ENCODE measurements around the gene SSR2.
"Not testable (repeated sequence)": the region's sequence is repeated elsewhere in the genome, so short reads cannot be mapped to it uniquely, and the experiment has no call there.

SSR2 gene

DNA sequence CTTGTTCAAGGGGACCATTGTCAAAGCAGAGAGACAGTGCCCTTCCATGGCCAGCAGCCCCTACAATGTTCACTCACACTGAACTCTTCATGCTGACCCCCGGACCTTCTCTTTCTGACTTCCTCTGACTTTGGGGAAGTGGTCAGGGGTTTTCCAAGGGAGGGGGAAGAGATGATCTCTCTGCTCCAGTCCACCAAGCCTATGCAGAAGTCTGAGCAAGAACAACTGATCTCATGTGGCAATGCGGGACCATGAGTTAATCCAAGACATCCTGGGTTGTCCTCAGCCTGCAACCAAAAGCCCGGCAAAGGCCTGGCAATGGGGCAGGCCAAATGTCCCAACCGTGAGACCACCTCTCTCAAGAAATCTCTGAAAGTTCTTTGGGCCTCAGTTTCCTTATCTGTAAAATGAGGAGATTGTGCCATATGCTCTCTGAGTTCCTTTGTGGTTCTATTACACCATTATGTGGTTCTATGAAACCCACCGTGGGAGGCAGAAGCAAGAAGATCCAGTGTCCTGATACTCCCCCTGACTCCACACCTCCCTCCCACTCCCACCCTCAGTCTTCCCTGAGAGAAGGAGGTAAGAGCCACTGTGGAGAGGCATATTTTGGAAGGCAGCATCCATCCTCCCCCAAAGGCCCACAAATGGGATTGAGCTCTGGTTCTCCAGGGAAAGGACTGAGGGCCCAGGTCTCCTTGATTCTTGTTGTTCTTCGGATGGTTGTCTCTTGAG lies 30.6 kb downstream of the SSR2 start:
- peak; percentile 39 for DNase-seq

DNA sequence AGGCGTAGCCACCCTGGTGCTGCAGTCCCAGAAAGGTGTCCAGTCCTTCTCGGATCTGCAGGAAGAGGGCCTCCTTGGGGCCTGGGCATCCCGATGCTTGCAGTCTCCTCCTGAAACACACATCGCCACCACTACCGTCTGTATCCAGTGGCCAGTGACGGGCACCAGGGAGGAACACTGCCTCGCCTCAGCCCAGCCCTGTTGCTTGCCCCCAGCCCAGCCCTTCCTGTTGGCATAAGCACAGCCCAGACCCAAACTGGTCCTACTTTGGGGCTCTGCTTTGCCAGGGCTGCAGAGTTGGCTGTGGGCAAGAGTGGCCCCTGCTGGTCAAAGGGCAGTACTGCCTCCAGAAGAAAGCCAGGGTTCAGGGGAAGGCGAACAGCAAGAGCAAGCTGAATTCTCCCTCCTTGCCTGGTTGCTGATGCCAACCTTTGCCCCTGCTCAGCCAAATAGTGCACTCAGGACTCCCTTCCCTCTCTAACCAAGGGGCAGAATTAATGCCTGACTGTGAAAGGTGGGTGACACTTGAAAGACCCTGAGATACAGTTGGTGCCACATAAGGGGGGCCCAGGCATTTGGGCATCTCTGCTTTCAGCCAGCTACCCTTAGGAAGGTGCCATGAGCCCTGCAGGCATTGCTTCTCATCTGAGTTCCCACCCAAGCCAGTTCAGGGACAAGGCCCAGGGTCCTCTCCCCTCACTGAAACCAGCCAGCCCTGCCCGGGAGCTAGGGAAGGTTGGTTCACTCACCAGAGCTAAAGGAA lies 31.3 kb downstream of the SSR2 start:
- DNase-seq, result peak; percentile 87

DNA sequence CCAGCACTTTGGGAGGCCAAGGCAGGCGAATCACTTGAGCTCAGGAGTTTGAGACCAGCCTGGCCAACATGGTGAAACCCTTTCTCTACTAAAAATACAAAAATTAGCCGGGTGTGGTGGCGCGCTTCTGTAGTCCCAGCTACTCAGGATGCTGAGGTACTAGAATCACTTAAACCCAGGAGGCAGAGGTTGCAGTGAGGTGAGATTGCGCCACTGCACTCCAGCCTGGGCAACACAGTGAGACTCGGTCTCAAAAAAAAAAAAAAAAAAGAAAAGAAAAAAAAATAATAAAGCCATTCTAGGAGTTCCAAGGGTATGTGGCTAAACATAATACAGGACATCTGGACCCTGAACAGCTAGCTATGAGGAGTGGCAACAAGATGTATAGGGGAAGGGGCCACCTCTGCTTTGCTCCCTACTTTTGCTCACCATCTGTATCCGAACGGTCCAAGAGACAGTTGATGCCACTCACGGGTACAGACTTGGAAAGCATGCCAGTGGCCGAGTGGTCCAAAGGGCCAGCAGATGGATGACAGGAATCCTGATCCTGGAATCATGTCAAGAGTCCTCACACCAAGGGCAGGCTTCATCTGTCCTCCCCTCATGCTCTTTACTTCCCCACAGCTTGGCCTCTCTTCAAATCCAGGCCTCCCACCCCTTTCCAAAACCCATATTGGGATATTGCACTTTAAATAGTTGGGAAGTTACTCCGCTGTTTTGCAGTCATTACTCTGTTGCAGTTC lies 35.7 kb downstream of the SSR2 start:
- DNase-seq, result not testable (repeated sequence)

DNA sequence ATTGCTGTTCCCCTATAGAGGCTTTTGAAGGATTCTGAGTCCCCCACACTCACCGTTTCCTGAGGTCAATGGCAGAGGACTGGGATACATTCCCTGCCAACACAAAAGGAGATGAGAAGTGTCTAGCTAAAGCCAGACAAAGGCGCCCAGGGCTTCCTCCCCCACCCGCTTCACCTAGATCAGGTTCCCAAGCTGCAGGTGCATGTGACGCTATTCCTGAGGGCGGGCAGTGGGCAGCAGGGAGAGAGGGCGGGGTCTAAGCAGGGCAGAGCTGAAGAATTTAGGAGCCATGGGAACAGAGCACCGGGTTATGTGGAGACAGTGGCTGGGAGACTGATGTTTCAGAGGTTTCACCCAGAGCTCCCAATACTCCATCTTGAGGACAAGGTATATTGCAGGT lies 36.4 kb downstream of the SSR2 start:
- DNase-seq, result no peak

DNA sequence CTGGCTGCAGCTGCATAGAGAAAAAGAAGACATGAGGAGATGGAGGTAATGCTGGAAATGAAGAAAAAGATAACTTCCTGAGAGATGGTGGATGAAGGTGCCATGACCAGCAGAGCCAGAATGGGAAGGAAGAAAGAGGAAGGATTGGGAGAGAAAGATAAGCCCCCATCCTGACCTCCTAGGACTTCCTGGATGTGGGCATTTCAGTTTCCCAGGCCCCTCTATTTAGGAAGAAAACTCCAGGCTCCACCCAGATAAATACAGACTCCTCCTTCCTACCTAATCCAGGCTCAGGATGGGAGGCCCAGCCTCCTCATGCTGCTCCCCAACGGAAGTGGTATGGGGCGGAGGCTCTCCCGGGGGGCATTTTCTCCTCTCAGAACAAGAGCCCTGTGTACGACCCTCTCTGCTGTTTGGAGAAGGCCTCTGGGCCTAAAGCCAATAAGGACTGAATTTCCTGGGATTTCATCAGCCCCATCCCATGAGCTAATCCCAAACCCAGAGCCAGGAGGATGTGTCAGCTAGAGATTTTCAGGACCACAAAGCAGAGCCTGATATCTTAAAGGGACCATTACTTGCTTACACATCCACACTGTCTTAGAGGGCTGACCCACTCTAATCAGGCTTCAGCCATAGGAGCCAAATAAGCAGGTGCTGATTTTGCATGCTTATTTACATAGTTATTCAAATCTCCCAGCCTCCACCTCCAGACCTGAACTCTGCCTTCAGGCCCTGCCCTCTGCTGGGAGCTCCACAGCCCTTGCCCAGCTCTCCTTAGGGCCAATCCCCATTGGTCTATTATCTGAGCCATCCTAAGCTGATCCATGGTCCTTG lies 37.3 kb downstream of the SSR2 start:
- peak; percentile 68 for DNase-seq

DNA sequence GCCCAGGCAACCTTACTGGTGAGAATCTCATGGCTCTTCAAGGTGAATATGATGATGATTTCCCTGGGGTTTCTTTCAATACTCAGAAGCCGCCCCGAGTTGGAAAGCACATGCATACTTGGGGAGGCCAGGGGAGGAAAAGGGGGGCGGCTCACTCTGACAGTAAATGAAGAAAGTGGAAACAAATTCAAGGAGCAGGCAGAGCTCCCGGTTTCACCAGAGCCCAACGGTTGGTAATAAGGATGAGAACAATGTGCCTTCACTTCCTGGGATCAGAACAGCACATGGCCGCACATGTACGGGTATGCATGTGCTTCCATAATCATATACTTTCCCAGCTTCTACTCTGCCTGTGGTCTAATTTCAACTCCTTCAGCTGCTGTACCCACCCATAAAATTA lies 38.6 kb downstream of the SSR2 start:
- DNase-seq, result no peak

DNA sequence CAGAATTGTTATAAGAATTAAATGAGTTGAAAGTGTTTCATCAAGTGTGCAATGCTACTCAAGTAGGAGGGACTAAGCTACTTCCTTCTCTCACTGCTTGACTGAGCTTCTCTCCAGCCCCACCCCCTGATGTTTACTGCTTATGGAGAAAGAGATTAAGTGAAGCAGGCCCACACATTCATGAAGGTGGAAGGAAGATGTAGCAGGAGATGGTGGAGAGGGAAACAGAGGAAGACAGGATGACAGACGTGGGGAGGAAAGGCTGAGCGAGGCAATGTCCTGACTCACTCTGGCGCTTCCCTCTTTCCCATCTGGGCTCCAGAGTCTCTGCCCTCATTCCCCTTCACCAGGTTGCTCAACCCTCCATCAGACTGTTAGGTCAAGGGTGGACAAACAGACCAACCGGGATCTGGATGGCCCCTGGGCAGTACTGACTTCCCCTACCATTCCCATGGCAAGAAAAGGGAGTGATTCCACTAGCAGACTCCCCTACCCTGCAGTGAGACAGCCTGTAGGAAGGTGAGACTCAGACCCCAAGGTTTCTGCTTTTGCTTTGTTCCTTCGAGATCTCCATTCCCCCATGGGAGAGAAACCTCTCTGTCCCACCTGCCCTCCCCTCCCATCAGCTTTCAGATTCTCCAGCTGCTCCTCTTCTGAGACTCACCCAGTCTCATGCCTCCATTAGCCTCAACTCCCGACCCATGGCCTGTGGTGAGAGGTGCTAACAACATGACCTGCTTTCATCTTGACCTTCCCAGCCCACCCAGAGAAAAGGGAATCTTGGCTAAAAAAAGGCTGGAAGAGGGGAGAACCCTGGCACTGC lies 39.3 kb downstream of the SSR2 start:
- DNase-seq, result peak; percentile 84

DNA sequence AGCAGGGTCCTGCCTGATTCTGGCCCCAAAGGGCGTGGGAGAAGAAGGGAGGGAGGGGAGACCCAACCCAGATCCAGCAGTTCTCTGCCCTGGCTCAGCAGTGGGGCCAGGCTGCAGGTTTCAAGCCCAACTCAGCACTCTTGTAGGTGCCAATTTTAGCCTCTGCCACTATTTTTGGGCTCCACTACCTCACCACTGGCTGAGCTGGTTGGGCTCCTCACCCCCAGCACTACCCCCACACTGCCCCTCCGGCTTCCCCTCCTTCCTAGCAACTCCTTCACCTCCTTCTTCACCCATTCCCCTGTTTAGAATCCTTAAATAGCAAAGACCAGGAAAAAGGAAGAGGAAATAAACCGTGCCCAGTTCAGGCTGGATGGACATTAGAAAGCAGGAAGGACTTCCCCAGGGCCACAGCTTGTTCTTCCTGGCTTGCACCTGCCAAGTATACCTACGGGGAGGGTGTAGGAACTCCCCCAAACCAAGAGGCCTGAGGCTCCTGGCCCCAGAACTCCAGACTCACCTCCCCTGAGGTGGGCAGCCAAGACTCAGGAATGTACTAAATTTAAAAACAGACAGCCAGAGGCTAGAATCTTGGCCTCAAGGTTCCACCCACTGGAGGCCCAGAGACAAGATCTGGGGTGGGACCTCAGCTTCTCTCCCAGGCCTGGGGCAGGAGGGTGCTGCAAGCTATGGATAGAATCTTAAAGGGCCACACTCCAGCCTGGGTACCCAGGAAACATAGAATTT lies 41.0 kb downstream of the SSR2 start:
- DNase-seq, result peak; percentile 91

DNA sequence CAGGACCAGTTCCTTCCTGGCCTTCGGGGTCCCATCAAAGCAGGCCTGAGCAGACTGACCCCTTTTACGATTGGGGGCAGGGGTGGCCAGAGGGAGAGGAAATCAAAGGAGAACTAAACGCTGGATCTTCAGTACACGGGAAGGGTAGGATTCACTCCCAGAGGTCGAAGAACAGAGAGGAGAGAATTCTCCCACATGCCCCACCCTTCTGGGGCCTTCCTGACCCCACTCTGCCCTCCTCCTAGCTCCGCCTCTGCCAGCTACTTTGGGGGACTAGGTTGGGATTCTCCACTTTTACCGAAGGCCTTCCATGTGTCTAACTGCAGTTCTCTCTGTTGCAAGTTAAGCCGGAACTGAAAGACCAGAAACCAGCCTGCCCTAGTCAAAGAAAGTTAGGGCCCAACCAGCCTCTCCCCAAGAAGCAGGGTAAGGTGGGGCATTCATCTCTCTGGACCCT lies 41.8 kb downstream of the SSR2 start:
- peak; percentile 60 for DNase-seq

DNA sequence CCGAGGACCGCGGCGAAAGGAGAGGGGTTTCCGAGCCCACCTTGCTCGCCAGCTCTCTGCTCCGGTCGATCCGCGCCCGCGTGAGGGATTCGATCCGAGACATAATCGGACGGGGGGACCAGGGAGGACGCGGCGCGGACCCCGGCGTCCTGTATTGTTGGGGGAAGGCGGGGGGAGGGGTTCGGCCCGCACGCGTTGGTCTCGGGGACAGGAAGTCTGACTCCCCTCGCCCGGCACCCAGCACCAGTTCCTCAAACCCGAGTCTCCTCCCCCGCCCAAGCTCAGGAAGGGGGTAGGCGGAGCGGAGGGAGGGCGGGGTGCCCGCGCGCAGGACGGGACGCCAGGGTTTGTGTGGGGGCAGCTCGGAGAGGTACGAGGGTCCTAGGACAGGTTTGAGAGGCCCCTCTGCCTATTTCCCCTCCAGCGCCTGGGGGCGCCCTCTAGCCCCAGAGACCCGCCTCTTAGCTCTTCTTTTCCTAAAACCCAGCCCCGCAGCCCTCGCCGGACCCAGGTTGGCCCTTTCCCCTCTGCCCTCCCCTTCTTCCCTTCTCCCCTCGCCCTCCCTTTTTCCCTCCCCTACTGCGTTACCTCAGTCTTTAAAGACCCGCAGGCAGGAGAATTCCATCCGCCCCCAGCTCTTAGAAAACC lies 42.3 kb downstream of the SSR2 start, which contains the start of gene ARHGEF2:
Gene ARHGEF2, minus strand, starts transcription at position 223 of the 648 bp plus-strand sequence. Its CDS starts 120 bp downstream, at position 103.
- DNase-seq, result peak; percentile 93

DNA sequence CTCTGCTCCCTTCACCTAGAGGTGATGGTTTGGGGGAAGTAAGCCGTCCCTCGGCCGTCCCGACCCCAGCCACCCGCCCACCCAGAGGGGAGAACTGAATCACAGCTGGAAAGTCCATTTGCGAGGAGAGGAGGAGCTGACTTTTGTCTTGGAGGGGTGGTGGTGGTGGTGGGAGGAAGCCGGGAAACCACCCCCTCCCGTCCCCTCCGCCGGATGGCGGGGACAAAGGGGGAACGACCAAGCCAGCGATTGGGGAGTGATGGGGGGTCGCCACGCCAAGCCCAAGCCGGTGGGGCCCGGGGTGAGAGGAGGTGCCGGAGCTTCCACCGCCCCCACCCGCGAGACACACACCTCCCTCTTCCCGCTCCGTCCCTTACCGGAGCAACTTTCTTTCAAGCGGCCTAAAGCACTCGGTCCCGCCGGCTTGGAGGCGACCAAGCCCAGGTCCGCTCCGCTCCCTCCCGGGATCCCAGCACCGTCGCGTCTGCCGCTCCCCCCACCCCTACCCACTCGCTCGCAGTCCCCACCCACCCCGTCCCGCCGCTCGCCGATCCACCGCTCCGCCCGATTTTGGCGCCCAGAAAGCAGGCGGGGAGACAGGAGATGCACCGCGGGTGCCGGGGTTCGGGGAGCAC lies 42.9 kb downstream of the SSR2 start:
- no peak for DNase-seq

DNA sequence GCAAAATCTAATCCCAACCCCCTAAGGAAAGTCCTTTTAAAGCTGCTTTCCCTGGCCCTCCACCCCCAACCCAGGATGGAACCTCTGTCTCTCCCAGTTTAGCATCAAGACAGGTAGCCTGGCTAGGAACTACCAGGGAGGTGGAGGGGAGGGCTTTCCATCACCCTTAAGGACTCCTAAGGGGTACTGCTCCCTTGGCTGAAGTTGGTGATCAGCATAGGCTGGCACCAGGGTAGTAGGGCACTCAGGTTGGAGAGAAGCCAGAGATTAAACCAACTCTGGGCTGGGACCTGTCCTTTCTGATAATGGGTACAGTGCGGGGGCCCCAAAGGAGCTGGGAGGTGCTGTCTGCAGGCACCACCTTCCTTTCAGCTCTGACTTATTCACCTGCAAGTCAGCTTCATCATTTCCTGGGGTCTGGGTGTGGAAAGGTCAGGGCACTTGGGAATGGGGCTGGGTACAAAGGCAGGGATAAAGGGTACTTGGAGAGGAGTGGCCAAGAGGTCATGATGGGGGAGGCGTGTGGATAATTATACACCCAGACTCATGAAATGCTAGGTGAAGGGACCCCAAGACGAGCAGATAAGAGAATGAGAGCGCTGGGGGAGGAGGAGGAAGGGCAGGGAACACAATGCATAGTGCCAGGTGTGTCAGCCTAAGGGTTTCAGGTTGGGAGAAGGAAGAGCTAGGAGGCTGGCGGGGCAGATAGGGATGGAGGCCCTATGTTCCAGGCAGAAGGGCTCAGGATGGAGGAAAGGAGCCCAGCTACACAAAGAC lies 43.6 kb downstream of the SSR2 start:
- DNase-seq, result peak; percentile 93

DNA sequence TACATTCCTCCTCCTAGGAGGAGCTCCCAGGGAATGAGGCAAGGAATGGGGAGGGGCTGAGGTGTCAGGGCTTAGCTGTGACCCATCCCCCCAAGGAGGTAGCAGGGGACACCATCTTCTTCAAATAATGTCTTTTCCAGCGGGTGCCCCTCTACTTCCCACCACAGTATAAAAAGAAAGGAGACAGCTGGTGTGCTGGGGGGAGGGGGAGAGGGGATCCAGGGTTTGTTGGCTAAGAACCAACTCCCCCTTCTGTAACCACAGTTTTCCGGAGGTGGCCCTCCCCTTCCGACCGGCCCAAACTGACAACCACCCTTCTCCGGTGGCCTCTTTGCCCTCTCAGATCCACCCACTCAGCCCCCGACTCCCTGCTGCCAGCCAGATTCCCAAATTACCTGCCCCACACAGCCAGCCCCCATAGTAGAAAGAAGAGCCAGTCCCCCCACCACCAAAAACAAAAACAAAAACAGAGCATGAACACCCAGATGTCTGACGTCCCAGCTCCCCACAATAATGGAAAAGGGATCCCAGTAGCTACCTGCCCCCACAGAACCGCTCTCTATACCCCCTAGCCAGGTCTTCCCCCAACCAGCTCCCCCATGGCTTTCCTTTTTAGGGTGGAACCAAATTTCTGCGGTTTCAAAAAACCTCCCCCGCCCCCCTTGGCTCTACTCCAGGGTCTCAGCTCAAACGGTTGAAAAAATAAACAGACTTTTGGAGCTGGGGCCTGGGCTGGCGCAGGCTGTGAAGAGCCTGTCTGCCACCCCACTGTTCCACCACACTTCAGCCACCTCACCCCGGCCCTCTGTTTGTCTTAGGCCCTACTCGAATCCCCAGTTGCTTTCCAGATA lies 44.5 kb downstream of the SSR2 start:
- DNase-seq, result peak; percentile 95

DNA sequence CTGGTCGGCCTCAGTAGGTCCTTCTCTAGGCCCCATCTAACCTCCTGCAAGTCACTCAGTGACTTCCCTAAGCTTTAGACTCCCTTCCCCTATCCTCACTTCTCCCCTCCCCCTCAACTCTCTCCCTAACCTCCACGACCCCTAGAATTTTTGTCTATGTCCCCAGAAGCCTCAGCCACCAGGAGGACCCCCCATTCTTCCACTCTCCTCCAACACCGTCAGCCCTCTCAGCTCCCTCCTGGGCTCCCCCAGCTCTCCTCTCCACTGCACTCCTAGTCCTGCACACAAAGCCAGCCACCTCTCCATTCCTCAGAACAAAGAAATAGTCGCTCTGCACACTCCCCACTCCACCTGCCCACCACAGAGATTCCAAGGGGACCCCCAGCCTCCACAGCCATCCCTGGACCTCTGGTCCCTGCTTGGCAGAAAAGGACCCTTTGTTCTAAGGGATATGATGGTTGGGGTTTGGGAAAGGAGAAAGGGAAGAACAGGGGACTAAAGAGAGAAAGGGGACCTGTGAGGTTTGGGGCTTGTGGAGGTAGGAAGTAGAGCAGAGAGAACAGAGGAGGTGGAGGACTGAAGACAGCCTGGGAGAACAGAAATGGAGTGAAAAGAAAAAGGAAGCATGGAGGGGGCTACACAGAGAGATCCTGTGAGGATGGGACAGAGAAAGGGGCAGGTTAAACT lies 45.2 kb downstream of the SSR2 start:
- no peak for DNase-seq

DNA sequence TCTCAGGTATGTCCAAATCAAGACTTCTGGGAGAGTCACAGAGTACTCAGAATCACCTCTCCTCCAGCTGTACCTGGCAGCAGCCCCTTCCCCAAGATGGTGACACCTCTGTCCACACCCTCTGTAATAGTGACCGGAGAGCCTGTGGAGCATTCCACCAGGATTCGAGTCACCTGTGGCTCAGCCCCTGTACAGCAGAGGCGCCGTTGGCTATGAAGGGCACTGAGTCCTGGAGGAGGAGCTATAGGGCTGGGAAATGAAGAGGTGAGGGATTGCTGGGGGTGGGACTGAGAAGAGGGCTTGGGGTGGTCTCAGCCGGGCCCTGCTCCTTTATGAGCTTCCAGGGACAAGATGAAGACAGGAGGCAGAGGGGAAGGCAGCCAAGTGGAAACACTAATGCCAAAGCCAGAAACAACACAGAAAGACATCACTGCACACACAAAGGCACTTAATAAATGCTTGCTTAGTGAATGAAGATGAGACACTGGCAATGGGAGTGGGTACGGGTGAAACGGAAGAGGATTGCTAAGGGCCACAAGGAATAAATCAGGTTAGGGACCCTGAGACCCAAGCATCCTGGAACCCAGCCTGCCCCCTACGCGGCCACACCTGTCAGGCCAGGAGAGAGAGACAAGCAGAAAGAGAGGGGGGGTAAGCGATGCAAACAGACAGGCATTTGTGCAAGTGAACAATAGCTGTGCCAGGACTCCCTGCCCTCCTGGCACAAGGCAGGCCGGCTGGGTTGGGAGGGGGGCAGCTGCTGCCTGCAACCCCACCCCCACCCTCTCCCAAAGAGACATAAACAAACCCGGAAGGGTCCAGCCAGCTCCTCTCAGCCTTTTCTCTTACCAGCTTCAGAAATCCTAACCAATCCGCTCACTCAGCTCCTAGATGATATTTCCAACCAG lies 46.3 kb downstream of the SSR2 start:
- DNase-seq, result no peak

DNA sequence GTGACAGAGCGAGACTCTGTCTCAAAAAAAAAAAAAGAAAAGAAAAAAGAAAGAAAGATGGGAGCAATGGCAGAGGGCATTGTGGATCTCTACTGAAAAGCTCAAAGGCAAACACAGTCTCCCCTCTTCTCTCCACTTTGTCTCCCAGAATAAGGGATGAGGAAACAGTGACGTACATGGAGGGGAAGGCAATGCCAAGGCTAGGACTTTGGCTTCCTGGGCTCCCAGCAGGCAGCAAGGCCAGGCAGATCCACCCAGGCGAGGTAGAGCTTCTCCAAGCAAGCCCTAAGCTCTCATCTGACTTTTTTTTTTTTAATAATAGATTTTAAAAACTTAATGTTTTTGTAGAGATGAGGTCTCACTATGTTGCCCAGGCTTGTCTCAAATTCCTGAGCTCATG lies 47.0 kb downstream of the SSR2 start:
- DNase-seq, result no peak
